ACC112 (cell line): ENCODE results near the gene BARX2.

Source experiments
- H2AFZ ChIP-seq: fragments of 200-600 bp; sonication (generic); one replicate; pipeline ENCODE4 v1.6.0; 2017; ENCODE audit warnings: antibody characterized with exemption, low read length; ENCODE audit not compliant: unreplicated experiment
- H3K27ac ChIP-seq: fragments of 200-600 bp; sonication (generic); 2 replicates; pipeline ENCODE4 v1.5.1; 2014; ENCODE audit warnings: low read depth, mild to moderate bottlenecking, antibody characterized with exemption, low read length, moderate library complexity
- H3K27me3 ChIP-seq: fragments of 200-600 bp; sonication (generic); 2 replicates; pipeline ENCODE4 v1.6.1; 2014; ENCODE audit warnings: mild to moderate bottlenecking, antibody characterized with exemption, low read length, moderate library complexity, mixed read lengths; ENCODE audit not compliant: insufficient read depth
- H3K36me3 ChIP-seq: fragments of 200-600 bp; sonication (generic); 2 replicates; pipeline ENCODE4 v1.6.1; 2016; ENCODE audit warnings: mild to moderate bottlenecking, antibody characterized with exemption, low read length, moderate library complexity, mixed read lengths; ENCODE audit not compliant: insufficient read depth
- H3K4me1 ChIP-seq: fragments of 200-600 bp; sonication (generic); one replicate; pipeline ENCODE4 v1.6.1; 2016; ENCODE audit warnings: low read length, mixed read lengths; ENCODE audit not compliant: insufficient read depth, unreplicated experiment, control insufficient read depth
- H3K4me3 ChIP-seq: fragments of 200-600 bp; sonication (generic); 2 replicates; pipeline ENCODE4 v1.5.1; 2014; ENCODE audit warnings: mild to moderate bottlenecking, low read depth, low read length
- H3K79me2 ChIP-seq: fragments of 200-600 bp; sonication (generic); one replicate; pipeline ENCODE4 v1.6.0; 2016; ENCODE audit warnings: low read length; ENCODE audit not compliant: control insufficient read depth, unreplicated experiment, insufficient read depth

Gene BARX2

GRCh38 chr11:129352676-129353075 is 23.0 kb upstream of the BARX2 start:
- Histone ChIP-seq H3K79me2 (no peaks in the 10 kb centered on the region), H3K27me3 (peaks cover 79% of the 10 kb centered on the region), H2AFZ (no peak overlapping the region)

GRCh38 chr11:129354691-129355090 is 21.0 kb upstream of the BARX2 start:
- Histone ChIP-seq H3K4me1 (no peaks in the 10 kb centered on the region), H3K27me3 (peaks cover 80% of the 10 kb centered on the region), H2AFZ (no peak overlapping the region), H3K79me2 (no peaks in the 10 kb centered on the region), H3K27ac (no peak overlapping the region), H3K36me3 (no peaks in the 10 kb centered on the region), H3K4me3 (no peak overlapping the region)

More at GRCh38 chr11:129352676-129353075, 23.0 kb upstream of the BARX2 start:
- H3K4me3 ChIP-seq = no peak overlapping the region
- H3K4me1 ChIP-seq = no peaks in the 10 kb centered on the region
- H3K36me3 ChIP-seq = no peaks in the 10 kb centered on the region
- no peak overlapping the region for H3K27ac ChIP-seq

- H3K36me3 ChIP-seq = no peaks in the 10 kb centered on the region
- no peaks in the 10 kb centered on the region for H3K4me1 ChIP-seq
- H3K27me3 ChIP-seq = peaks cover 76% of the 10 kb centered on the region
- no peak overlapping the region for H2AFZ ChIP-seq
- no peak overlapping the region for H3K4me3 ChIP-seq
- no peaks in the 10 kb centered on the region for H3K79me2 ChIP-seq
- H3K27ac ChIP-seq = no peak overlapping the region
Observed at GRCh38 chr11:129359748-129360147, 15.9 kb upstream of the BARX2 start.

GRCh38 chr11:129364143-129364654 is 11.4 kb upstream of the BARX2 start:
- H3K4me3 ChIP-seq = peak overlapping the region; percentile 22; the same call in 1 of the 2 replicates

GRCh38 chr11:129365816-129366215 is 9.8 kb upstream of the BARX2 start:
- Histone ChIP-seq H3K27me3 (peaks cover 92% of the 10 kb centered on the region), H3K27ac (no peak overlapping the region)

More at GRCh38 chr11:129364143-129364654, 11.4 kb upstream of the BARX2 start:
- Histone ChIP-seq H3K79me2 (no peaks in the 10 kb centered on the region), H2AFZ (peak overlapping the region; percentile 9), H3K4me1 (no peaks in the 10 kb centered on the region), H3K27ac (no peak overlapping the region), H3K36me3 (no peaks in the 10 kb centered on the region), H3K27me3 (peaks cover 91% of the 10 kb centered on the region)

GRCh38 chr11:129366737-129367597 is 8.7 kb upstream of the BARX2 start:
- Histone ChIP-seq H3K4me1 (no peaks in the 10 kb centered on the region), H3K4me3 (no peak overlapping the region), H2AFZ (no peak overlapping the region)

More at GRCh38 chr11:129365816-129366215, 9.8 kb upstream of the BARX2 start:
- Histone ChIP-seq H3K4me3 (no peak overlapping the region), H3K4me1 (no peaks in the 10 kb centered on the region), H3K36me3 (no peaks in the 10 kb centered on the region), H3K79me2 (no peaks in the 10 kb centered on the region), H2AFZ (no peak overlapping the region)

GRCh38 chr11:129368889-129369672 is 6.6 kb upstream of the BARX2 start:
- Histone ChIP-seq H3K27ac (no peak overlapping the region), H3K4me3 (no peak overlapping the region), H3K79me2 (no peaks in the 10 kb centered on the region), H3K27me3 (peaks cover 95% of the 10 kb centered on the region), H3K36me3 (no peaks in the 10 kb centered on the region), H3K4me1 (no peaks in the 10 kb centered on the region), H2AFZ (no peak overlapping the region)

More at GRCh38 chr11:129366737-129367597, 8.7 kb upstream of the BARX2 start:
- H3K36me3 ChIP-seq = no peaks in the 10 kb centered on the region
- peaks cover 92% of the 10 kb centered on the region for H3K27me3 ChIP-seq
- no peak overlapping the region for H3K27ac ChIP-seq
- no peaks in the 10 kb centered on the region for H3K79me2 ChIP-seq

GRCh38 chr11:129370715-129371114 is 4.9 kb upstream of the BARX2 start:
- Histone ChIP-seq H3K4me3 (no peak overlapping the region), H3K79me2 (no peaks in the 10 kb centered on the region), H2AFZ (no peak overlapping the region), H3K4me1 (no peaks in the 10 kb centered on the region), H3K27ac (no peak overlapping the region), H3K36me3 (no peaks in the 10 kb centered on the region), H3K27me3 (peaks cover 98% of the 10 kb centered on the region)

- Histone ChIP-seq H3K27me3 (peaks cover 96% of the 10 kb centered on the region), H3K36me3 (no peaks in the 10 kb centered on the region), H3K27ac (no peak overlapping the region), H2AFZ (no peak overlapping the region), H3K79me2 (no peaks in the 10 kb centered on the region), H3K4me1 (no peaks in the 10 kb centered on the region), H3K4me3 (peak overlapping the region; percentile 70)
Observed at GRCh38 chr11:129372609-129373488, 2.8 kb upstream of the BARX2 start.

GRCh38 chr11:129373489-129373953 is 2.1 kb upstream of the BARX2 start:
- no peaks in the 10 kb centered on the region for H3K79me2 ChIP-seq
- peaks cover 96% of the 10 kb centered on the region for H3K27me3 ChIP-seq
- no peak overlapping the region for H3K27ac ChIP-seq
- H3K4me1 ChIP-seq = no peaks in the 10 kb centered on the region
- H3K36me3 ChIP-seq = no peaks in the 10 kb centered on the region
- peak overlapping the region; percentile 70 for H3K4me3 ChIP-seq
- H2AFZ ChIP-seq = no peak overlapping the region
